ENCODE data around the gene KCTD5. TPM values are rescaled to one million over a fixed set of nuclear protein-coding genes. Genes with fewer than 3 reads are reported as not detected.

KCTD5 gene
- total RNA-seq, 1 experiment from 2014 or later, result 42.1 TPM

DNA sequence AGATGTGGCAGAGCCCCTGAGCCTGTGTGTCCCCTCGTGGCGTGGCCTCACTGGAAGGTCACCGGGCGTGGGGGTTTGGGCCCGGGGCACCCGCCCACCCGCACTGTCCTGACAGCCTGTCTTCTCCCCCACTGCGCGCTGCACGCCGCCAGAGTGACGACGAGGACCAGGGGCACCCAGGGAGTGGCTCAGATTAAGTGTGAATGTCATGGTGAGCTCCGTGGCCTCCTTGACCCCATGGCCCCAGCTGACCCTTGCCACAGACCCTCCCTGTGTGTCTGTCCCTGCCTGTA is 22.6 kb downstream of the KCTD5 start:
- ATAC-seq (no peak), DNase-seq (ENCODE audit: low read depth, low spot score) (no peak)
- H4K20me1 ChIP-seq (ENCODE audit: insufficient read depth), result no peaks in the 10 kb centered on the region
- H3K27ac ChIP-seq (ENCODE audit: low read depth, low read length), result no peak overlapping the region
- H3K36me3 ChIP-seq (ENCODE audit: control insufficient read depth in 1 of 2, insufficient read depth in 2 of 2, low read length in 2 of 2), result peaks cover 3 to 9% of the 10 kb centered on the region in 2 experiments; a peak in 2 of 4 replicates
- no TSS peak for BruUV-seq (replicated peaks)
- no peaks in the 10 kb centered on the region for H3K4me1 ChIP-seq (ENCODE audit: control insufficient read depth in 1 of 2, insufficient read depth in 2 of 2, low read length in 2 of 2)
- no peak overlapping the region for H3K9ac ChIP-seq (ENCODE audit: low read length)
- H3K79me2 ChIP-seq (ENCODE audit: insufficient read depth, low read length), result no peaks in the 10 kb centered on the region; the same call in 1 of the 2 replicates
- ChIA-PET RAD21 (ENCODE audit: low non-redundant PET in 1 of 2, low total read pairs in 2 of 2, uncharacterized antibody in 2 of 2, unreplicated experiment in 2 of 2) (no interaction called here), POLR2A (no interaction called here), CTCF (no interaction called here)
- H3K4me2 ChIP-seq (ENCODE audit: low read length), result no peak overlapping the region
- no peaks in the 10 kb centered on the region for H3K9me2 ChIP-seq (ENCODE audit: insufficient read depth)
- no peak overlapping the region for H3K4me3 ChIP-seq (replicated peaks in 1 of 2; ENCODE audit: low read depth in 1 of 2, low read length in 2 of 2)
- no peaks in the 10 kb centered on the region for H3K9me3 ChIP-seq (ENCODE audit: control insufficient read depth in 1 of 2, insufficient read depth in 1 of 2, low read depth in 1 of 2, low read length in 2 of 2)
- TF ChIP-seq FOSL1 (IDR thresholded peaks at IDR 0.05; ENCODE audit: low read depth) (no peak), REST (IDR thresholded peaks at IDR 0.05; ENCODE audit: low read depth) (no peak), POLR2A (IDR thresholded peaks at IDR 0.05; ENCODE audit: borderline replicate concordance, extremely low read depth, insufficient read depth, insufficient read length) (no peak), ZNF274 (IDR thresholded peaks at IDR 0.05; ENCODE audit: low read depth, low read length) (no peak), TCF7L2 (IDR thresholded peaks at IDR 0.05; ENCODE audit: borderline replicate concordance, extremely low read depth, insufficient read depth, insufficient read length) (no peak), ATF3 (IDR thresholded peaks at IDR 0.05) (no peak), ELF1 (IDR thresholded peaks at IDR 0.05; ENCODE audit: borderline replicate concordance, low read depth) (no peak), SRF (IDR thresholded peaks at IDR 0.05; ENCODE audit: low read depth) (no peak), SP1 (IDR thresholded peaks at IDR 0.05; ENCODE audit: low read depth) (no peak), EGR1 (IDR thresholded peaks at IDR 0.05; ENCODE audit: low read depth) (no peak), JUND (IDR thresholded peaks at IDR 0.05) (no peak), CEBPB (IDR thresholded peaks at IDR 0.05; ENCODE audit: low read depth) (no peak), EZH2 (IDR thresholded peaks at IDR 0.05) (no peak), ZBTB33 (IDR thresholded peaks at IDR 0.05; ENCODE audit: extremely low read depth, insufficient replicate concordance, low read length) (no peak), RAD21 (IDR thresholded peaks at IDR 0.05; ENCODE audit: low read depth) (no peak), POLR2AphosphoS5 (IDR thresholded peaks at IDR 0.05; ENCODE audit: low read depth, low read length) (no peak), ZFX (IDR thresholded peaks at IDR 0.05) (no peak)
- TF ChIP-seq, protein P1, sequence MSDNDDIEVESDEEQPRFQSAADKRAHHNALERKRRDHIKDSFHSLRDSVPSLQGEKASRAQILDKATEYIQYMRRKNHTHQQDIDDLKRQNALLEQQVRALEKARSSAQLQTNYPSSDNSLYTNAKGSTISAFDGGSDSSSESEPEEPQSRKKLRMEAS (IDR thresholded peaks at IDR 0.05), result no peak
- TF ChIP-seq, protein P2, sequence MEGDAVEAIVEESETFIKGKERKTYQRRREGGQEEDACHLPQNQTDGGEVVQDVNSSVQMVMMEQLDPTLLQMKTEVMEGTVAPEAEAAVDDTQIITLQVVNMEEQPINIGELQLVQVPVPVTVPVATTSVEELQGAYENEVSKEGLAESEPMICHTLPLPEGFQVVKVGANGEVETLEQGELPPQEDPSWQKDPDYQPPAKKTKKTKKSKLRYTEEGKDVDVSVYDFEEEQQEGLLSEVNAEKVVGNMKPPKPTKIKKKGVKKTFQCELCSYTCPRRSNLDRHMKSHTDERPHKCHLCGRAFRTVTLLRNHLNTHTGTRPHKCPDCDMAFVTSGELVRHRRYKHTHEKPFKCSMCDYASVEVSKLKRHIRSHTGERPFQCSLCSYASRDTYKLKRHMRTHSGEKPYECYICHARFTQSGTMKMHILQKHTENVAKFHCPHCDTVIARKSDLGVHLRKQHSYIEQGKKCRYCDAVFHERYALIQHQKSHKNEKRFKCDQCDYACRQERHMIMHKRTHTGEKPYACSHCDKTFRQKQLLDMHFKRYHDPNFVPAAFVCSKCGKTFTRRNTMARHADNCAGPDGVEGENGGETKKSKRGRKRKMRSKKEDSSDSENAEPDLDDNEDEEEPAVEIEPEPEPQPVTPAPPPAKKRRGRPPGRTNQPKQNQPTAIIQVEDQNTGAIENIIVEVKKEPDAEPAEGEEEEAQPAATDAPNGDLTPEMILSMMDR (IDR thresholded peaks at IDR 0.05 in 2 of 3, conservative IDR thresholded peaks at IDR 0.05 in 1 of 3; ENCODE audit: borderline replicate concordance in 1 of 3, insufficient read depth in 1 of 3, low read depth in 2 of 3, low read length in 2 of 3), result no peak
- H3K27me3 ChIP-seq (ENCODE audit: insufficient read depth, low read length), result no peaks in the 10 kb centered on the region
- no peak overlapping the region for H2AFZ ChIP-seq (ENCODE audit: low read depth, low read length, poor library complexity, severe bottlenecking)
- intact Hi-C loops (cut with micrococcal nuclease), result no loop called here
